H1 (cell line): ENCODE measurements around the gene TLR2. TPM values are rescaled to one million over a fixed set of nuclear protein-coding genes. Genes with fewer than 3 reads are reported as not detected.

ENCODE experiments used
- CTCF ChIA-PET: fragments of 300-600 bp; sonication (Branson Sonifier 250); formaldehyde crosslinking; loops from one replicate; lab custom pipeline; 2021; ENCODE audit not compliant: partially characterized antibody; lab: Charles Lee
- POLR2A ChIA-PET: fragments of 300-600 bp; sonication (Branson Sonifier 250); formaldehyde crosslinking; loops from one replicate; lab custom pipeline; 2021; ENCODE audit warnings: inconsistent platforms; ENCODE audit not compliant: partially characterized antibody; lab: Charles Lee
- DNase-seq, 2 experiments: peaks; one replicate each; pipeline versions ENCODE4 v3.0.0 to v3.0.0-alpha.2; 2010 to 2022; ENCODE audit warnings: low spot score in 2 of 2, low read depth in 1 of 2, mixed read lengths in 1 of 2
- FAIRE-seq: peaks from 2 replicates; lab custom pipeline; 2011; peaks lifted over from hg19 to GRCh38; lab: Jason Lieb, UNC
- H2AFZ ChIP-seq: 2 replicates; pipeline ENCODE4 v1.8.1; 2012; ENCODE audit warnings: low read length, inconsistent platforms
- H2AK5ac ChIP-seq: 2 replicates; pipeline ENCODE4 v1.6.1; 2013; ENCODE audit warnings: low read depth, low read length
- H2BK120ac ChIP-seq: replicated peaks from 2 replicates; pipeline ENCODE3; 2013; ENCODE audit warnings: low read depth, low read length, inconsistent platforms
- H2BK12ac ChIP-seq: 2 replicates; pipeline ENCODE4 v1.6.1; 2013; ENCODE audit warnings: low read depth, low read length
- H2BK15ac ChIP-seq: 2 replicates; pipeline ENCODE4 v1.6.1; 2013; ENCODE audit warnings: low read length
- H2BK20ac ChIP-seq: 2 replicates; pipeline ENCODE4 v1.6.1; 2013; ENCODE audit warnings: low read length
- H2BK5ac ChIP-seq: 2 replicates; pipeline ENCODE4 v1.6.1; 2013; ENCODE audit warnings: low read depth, low read length
- H3K14ac ChIP-seq: 2 replicates; pipeline ENCODE4 v1.6.1; 2013; ENCODE audit warnings: inconsistent platforms; ENCODE audit not compliant: insufficient read length
- H3K18ac ChIP-seq: 2 replicates; pipeline ENCODE4 v1.6.1; 2013; ENCODE audit warnings: low read length; ENCODE audit errors: extremely low read depth
- H3K23ac ChIP-seq: 2 replicates; pipeline ENCODE4 v1.6.1; 2013; ENCODE audit warnings: inconsistent platforms; ENCODE audit not compliant: insufficient read length
- H3K23me2 ChIP-seq: 2 replicates; pipeline ENCODE4 v1.6.1; 2013; ENCODE audit warnings: low read depth, low read length
- H3K27ac ChIP-seq: 2 replicates; pipeline ENCODE4 v1.6.1; 2011; ENCODE audit warnings: low read depth, low read length, inconsistent platforms
- H3K27me3 ChIP-seq, 4 experiments: replicated peaks in 1 of 4; 1 replicate in 1 of 4; 2 replicates in 3 of 4; pipeline versions ENCODE4 v1.6.1 to v1.8.1; 2011 to 2013; ENCODE audit warnings: low read length in 3 of 4, mild to moderate bottlenecking in 3 of 4, inconsistent platforms in 2 of 4, mixed read lengths in 2 of 4, moderate library complexity in 1 of 4; ENCODE audit not compliant: control insufficient read depth in 3 of 4, insufficient read depth in 3 of 4; ENCODE audit errors: extremely low read depth in 1 of 4
- H3K36me3 ChIP-seq, 4 experiments: 2 replicates each; pipeline versions ENCODE4 v1.6.1 to v1.8.1; 2011 to 2013; ENCODE audit warnings: mild to moderate bottlenecking in 4 of 4, low read length in 3 of 4, moderate library complexity in 2 of 4, control low read depth in 1 of 4, inconsistent platforms in 1 of 4; ENCODE audit not compliant: insufficient read depth in 4 of 4, control insufficient read depth in 2 of 4
- H3K4ac ChIP-seq: replicated peaks from 2 replicates; pipeline ENCODE3; 2013; ENCODE audit warnings: low read length, low read depth, mixed read lengths, inconsistent platforms; ENCODE audit not compliant: insufficient read length
- H3K4me1 ChIP-seq, 4 experiments: replicated peaks in 1 of 4; 1 replicate in 1 of 4; 2 replicates in 3 of 4; pipeline versions ENCODE4 v1.6.1 to v1.8.1; 2011 to 2013; ENCODE audit warnings: low read length in 3 of 4, inconsistent platforms in 2 of 4, mixed read lengths in 1 of 4; ENCODE audit not compliant: insufficient read depth in 4 of 4, control insufficient read depth in 3 of 4
- H3K4me2 ChIP-seq, 2 experiments: 2 replicates each; pipeline versions ENCODE4 v1.6.1 to v1.8.1; 2011 to 2013; ENCODE audit warnings: low read depth in 2 of 2, low read length in 2 of 2, control low read depth in 1 of 2, inconsistent platforms in 1 of 2, mild to moderate bottlenecking in 1 of 2; ENCODE audit not compliant: insufficient read depth in 1 of 2
- H3K4me3 ChIP-seq, 4 experiments: fragments of 200-600, 300-600 bp in 1 of 4; sonication (generic), shearing (Covaris generic), sonication (Bioruptor Twin) in 1 of 4; 2 replicates each; pipeline versions ENCODE4 v1.5.1 to v1.8.1; 2011 to 2016; ENCODE audit warnings: low read length in 4 of 4, low read depth in 3 of 4, control low read depth in 2 of 4, inconsistent platforms in 2 of 4, mild to moderate bottlenecking in 2 of 4, mixed read lengths in 1 of 4, moderate library complexity in 1 of 4; ENCODE audit not compliant: insufficient read depth in 2 of 4; ENCODE audit errors: extremely low read depth in 1 of 4
- H3K56ac ChIP-seq: replicated peaks from 2 replicates; pipeline ENCODE3; 2013; ENCODE audit warnings: low read depth, mild to moderate bottlenecking, mixed read lengths, low read length, inconsistent platforms; ENCODE audit not compliant: insufficient read length
- H3K79me1 ChIP-seq: 2 replicates; pipeline ENCODE4 v1.6.1; 2013; ENCODE audit warnings: low read depth, low read length, control low read depth
- H3K79me2 ChIP-seq, 2 experiments: 2 replicates each; pipeline versions ENCODE4 v1.6.1 to v1.8.1; 2012 to 2013; ENCODE audit warnings: low read length in 2 of 2, mild to moderate bottlenecking in 2 of 2, inconsistent platforms in 1 of 2; ENCODE audit not compliant: insufficient read depth in 2 of 2, control insufficient read depth in 1 of 2
- H3K9ac ChIP-seq, 4 experiments: replicated peaks in 1 of 4; 1 replicate in 1 of 4; 2 replicates in 3 of 4; pipeline versions ENCODE4 v1.6.1 to v1.8.1; 2011 to 2013; ENCODE audit warnings: low read depth in 3 of 4, low read length in 3 of 4, control low read depth in 2 of 4, mild to moderate bottlenecking in 2 of 4, moderate library complexity in 2 of 4, inconsistent platforms in 1 of 4; ENCODE audit errors: extremely low read depth in 1 of 4
- H3K9me3 ChIP-seq, 2 experiments: 2 replicates each; pipeline versions ENCODE4 v1.6.1 to v1.8.1; 2012 to 2013; ENCODE audit warnings: mild to moderate bottlenecking in 2 of 2, moderate library complexity in 2 of 2, control low read depth in 1 of 2, inconsistent platforms in 1 of 2, low read depth in 1 of 2, low read length in 1 of 2, mixed read lengths in 1 of 2; ENCODE audit not compliant: insufficient read depth in 2 of 2
- H4K20me1 ChIP-seq, 2 experiments: replicated peaks in 1 of 2; 2 replicates each; pipeline versions ENCODE3 to v1.8.1; 2011 to 2013; ENCODE audit warnings: inconsistent platforms in 2 of 2, low read length in 2 of 2, mild to moderate bottlenecking in 1 of 2; ENCODE audit not compliant: insufficient read depth in 2 of 2, control insufficient read depth in 1 of 2
- H4K5ac ChIP-seq: 2 replicates; pipeline ENCODE4 v1.6.1; 2013; ENCODE audit warnings: low read length, low read depth, mixed read lengths, inconsistent platforms; ENCODE audit not compliant: insufficient read length
- H4K8ac ChIP-seq: 2 replicates; pipeline ENCODE4 v1.8.0; 2013; ENCODE audit warnings: mild to moderate bottlenecking, moderate library complexity, low read length, inconsistent platforms; ENCODE audit not compliant: insufficient read depth; ENCODE audit errors: extremely low read depth
- H4K91ac ChIP-seq: replicated peaks from 2 replicates; pipeline ENCODE3; 2013; ENCODE audit warnings: low read length, mixed read lengths, inconsistent platforms; ENCODE audit not compliant: insufficient read length
- CBX8 ChIP-seq: fragments of 300-800, 300-1000 bp; sonication (generic); IDR thresholded peaks from 2 replicates; pipeline ENCODE4 v1.7.1; 2016; ENCODE audit warnings: low read depth, low read length, borderline replicate concordance
- KDM1A ChIP-seq: fragments of 200-600, 300-600 bp; sonication (generic); IDR thresholded peaks from 2 replicates; pipeline ENCODE4 v1.7.1; 2016; ENCODE audit warnings: mild to moderate bottlenecking, low read length, borderline replicate concordance
- KDM4A ChIP-seq: IDR thresholded peaks from one replicate; pipeline ENCODE4 v1.7.1; 2012; ENCODE audit warnings: low read depth, mild to moderate bottlenecking, moderate library complexity, low read length, inconsistent platforms; ENCODE audit not compliant: severe bottlenecking
- RBBP5 ChIP-seq: IDR thresholded peaks from 2 replicates; pipeline ENCODE4 v1.7.1; 2012; ENCODE audit warnings: low read depth, mild to moderate bottlenecking, inconsistent platforms, low read length, moderate library complexity, borderline replicate concordance
- SIN3A ChIP-seq, 2 experiments: IDR thresholded peaks in 1 of 2; conservative IDR thresholded peaks in 1 of 2; 2 replicates each; pipeline ENCODE4 v1.6.1; 2011 to 2012; ENCODE audit warnings: low read length in 2 of 2, improper control_type of control experiment in 1 of 2, low read depth in 1 of 2, mild to moderate bottlenecking in 1 of 2
- TAF1 ChIP-seq: IDR thresholded peaks from 2 replicates; pipeline ENCODE4 v1.6.1; 2011; ENCODE audit warnings: mild to moderate bottlenecking, low read depth, low read length
- WGBS, 2 experiments: shearing (Covaris generic) in 1 of 2; methylation state at CpG; one replicate each; pipeline versions ENCODE4 v1.1.6 to v1.1.7; 2013 to 2015; ENCODE audit warnings: low lambda C conversion rate in 2 of 2, mixed read lengths in 2 of 2, inconsistent platforms in 1 of 2, low coverage in 1 of 2, missing lambda C conversion rate in 1 of 2; ENCODE audit not compliant: insufficient replicate concordance in 2 of 2, insufficient coverage in 1 of 2, insufficient read length in 1 of 2; ENCODE audit errors: extremely low coverage in 1 of 2, missing lambda C conversion rate in 1 of 2; 5-methylcytosine and 5-hydroxymethylcytosine counted together
- polyA plus RNA-seq, 7 experiments: library from polyadenylated mRNA; depleted of rRNA in 3 of 7; stranded (reverse) in 5 of 7; unstranded in 2 of 7; fragments of >200 nt in 5 of 7; fragments of 200-250 nt in 2 of 7; gene quantifications; 1 replicate in 5 of 7; 2 replicates in 1 of 7; 4 replicates in 1 of 7; pipeline versions ENCODE4 v1.2.1 to v1.2.3, GENCODE V29; 2011 to 2013; ENCODE audit warnings: missing spikeins in 2 of 7, mixed read lengths in 2 of 7
- total RNA-seq: library from RNA; stranded (reverse); fragmentation: NEBNext Ultra II Directional; extraction: Animal tissue kit (Norgen Biotek cat#: 25700); gene quantifications from 2 replicates; pipeline ENCODE4 v1.2.1, GENCODE V29; 2021
- TF ChIP-seq, protein P1 (sequence below): IDR thresholded peaks from 2 replicates; pipeline ENCODE4 v1.6.1; 2012; ENCODE audit warnings: inconsistent platforms

The TLR2 gene
- total and polyA plus RNA-seq, 2 of the 8 experiments (the other 6 are each of a cell fraction or from before 2014, with no cell fraction given) = 1.3 TPM

DNA sequence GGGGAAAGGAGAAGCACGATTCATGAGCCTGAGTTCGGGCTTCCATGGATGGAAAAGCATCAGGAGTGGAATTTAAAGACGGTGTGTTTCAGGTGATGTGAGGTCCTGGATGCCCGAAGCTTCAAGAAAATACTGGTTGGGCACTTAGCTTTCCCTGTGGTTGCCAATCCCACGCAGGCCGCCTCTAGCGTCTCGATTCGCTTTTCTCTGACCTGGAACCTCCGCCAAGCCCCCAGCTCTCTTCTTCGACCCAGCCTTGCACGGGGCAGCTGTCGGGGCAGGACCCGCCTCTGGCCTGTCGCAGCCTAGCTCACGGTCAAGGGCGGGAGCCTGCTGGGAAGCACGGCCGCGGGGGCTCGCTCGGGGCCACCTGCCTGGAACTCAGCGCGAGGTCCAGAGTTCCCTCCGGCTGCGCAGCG lies 308 bp upstream of the TLR2 start:
- Histone ChIP-seq H3K4me2 (peak overlapping the region; percentile 88 to 92), H4K91ac (no peak overlapping the region), H3K4ac (no peak overlapping the region), H2BK20ac (no peak overlapping the region), H3K23me2 (peaks cover 16% of the 10 kb centered on the region), H3K4me1 (peaks cover 0 to 4% (median 1%) of the 10 kb centered on the region in 4 experiments; a peak in 5 of 7 replicates), H4K5ac (no peak overlapping the region), H3K9me3 (peaks cover 15 to 16% of the 10 kb centered on the region in 2 experiments), H2AFZ (peak overlapping the region; percentile 28; the same call in 1 of the 2 replicates), H3K4me3 (peak overlapping the region; percentile 45 to 64 (median 56)), H2BK12ac (no peak overlapping the region), H3K79me1 (no peaks in the 10 kb centered on the region), H3K14ac (no peak overlapping the region), H3K27me3 (peaks cover 12 to 46% (median 34%) of the 10 kb centered on the region in 4 experiments), H2BK15ac (no peak overlapping the region), H3K18ac (peak overlapping the region; percentile 7), H3K27ac (no peak overlapping the region), H3K36me3 (peaks cover 0 to 4% (median 0%) of the 10 kb centered on the region in 4 experiments; a peak in 2 of 8 replicates), H2BK120ac (no peak overlapping the region), H3K9ac (no peak overlapping the region), H4K8ac (peak overlapping the region; percentile 23; the same call in 1 of the 2 replicates), H4K20me1 (no peaks in the 10 kb centered on the region), H2AK5ac (no peak overlapping the region), H3K79me2 (no peaks in the 10 kb centered on the region), H3K23ac (no peak overlapping the region), H2BK5ac (peak overlapping the region; percentile 49; the same call in 1 of the 2 replicates), H3K56ac (peak overlapping the region; percentile 77)
- 11% methylated on average over 26 of the region's 27 CpGs; no CpG with 5 or more reads in 1 of the 2 experiments for WGBS, 2 experiments
- no peak for FAIRE-seq
- POLR2A ChIA-PET = interaction anchor here (1.0 to 1.6 kb wide), 3 partner anchors 9 to 27 kb away, joined by 3 read pairs; no protein-coding TSS in a partner anchor
- CTCF ChIA-PET = interaction anchor here (1.0 to 2.2 kb wide), 12 partner anchors 16 to 251 kb away, joined by 3 to 10 read pairs (median 4); no protein-coding TSS in a partner anchor
- TF ChIP-seq RBBP5 (0 out of 2 replicates have a peak, but pooled peaks have one; percentile 2), KDM4A (no peak), CBX8 (no peak), TAF1 (no peak), KDM1A (no peak), SIN3A (conservative IDR thresholded peaks at IDR 0.05 in 1 of 2, IDR thresholded peaks at IDR 0.05 in 1 of 2; ENCODE audit: low read depth in 1 of 2, low read length in 2 of 2) (no peak)
- TF ChIP-seq, protein P1, sequence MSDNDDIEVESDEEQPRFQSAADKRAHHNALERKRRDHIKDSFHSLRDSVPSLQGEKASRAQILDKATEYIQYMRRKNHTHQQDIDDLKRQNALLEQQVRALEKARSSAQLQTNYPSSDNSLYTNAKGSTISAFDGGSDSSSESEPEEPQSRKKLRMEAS = peak; percentile 95; the same call in 1 of the 2 replicates
- no peak for DNase-seq
